Loucy (cell line): Measurements from ENCODE around the gene PITPNC1.

ENCODE experiments used
- H2AFZ ChIP-seq: fragments of 200-600 bp; sonication (generic); 2 replicates; pipeline ENCODE4 v1.6.0; 2016; ENCODE audit warnings: antibody characterized with exemption, mild to moderate bottlenecking, low read length, moderate library complexity
- H3F3A ChIP-seq: fragments of 200-600 bp; 2 replicates; pipeline ENCODE4 v1.6.0; 2016; ENCODE audit warnings: antibody characterized with exemption, low read depth, mild to moderate bottlenecking
- H3K27me3 ChIP-seq: fragments of 200-600 bp; sonication (generic); 2 replicates; pipeline ENCODE4 v1.6.1; 2014; ENCODE audit warnings: low read length, mild to moderate bottlenecking; ENCODE audit not compliant: insufficient read depth, poor library complexity, severe bottlenecking
- H3K36me3 ChIP-seq: fragments of 200-600 bp; sonication (generic); 2 replicates; pipeline ENCODE4 v1.6.1; 2016; ENCODE audit warnings: low read length; ENCODE audit not compliant: insufficient read depth
- H3K4me1 ChIP-seq: fragments of 200-600 bp; sonication (generic); 2 replicates; pipeline ENCODE4 v1.5.1; 2014; ENCODE audit warnings: low read length, mild to moderate bottlenecking; ENCODE audit not compliant: insufficient read depth, poor library complexity, severe bottlenecking
- H3K4me2 ChIP-seq: fragments of 200-600 bp; sonication (generic); 2 replicates; pipeline ENCODE4 v1.6.0; 2014; ENCODE audit warnings: antibody characterized with exemption, low read length, low read depth, mild to moderate bottlenecking; ENCODE audit not compliant: poor library complexity, severe bottlenecking
- H3K4me3 ChIP-seq: fragments of 200-600 bp; sonication (generic); 2 replicates; pipeline ENCODE4 v1.5.1; 2014; ENCODE audit warnings: low read length, mild to moderate bottlenecking, mixed read lengths; ENCODE audit not compliant: poor library complexity, severe bottlenecking
- H3K79me2 ChIP-seq: fragments of 200-600 bp; sonication (generic); 2 replicates; pipeline ENCODE4 v1.6.1; 2014; ENCODE audit warnings: low read length; ENCODE audit not compliant: insufficient read depth
- H3K9ac ChIP-seq: fragments of 200-600 bp; sonication (generic); 2 replicates; pipeline ENCODE4 v1.6.0; 2014; ENCODE audit warnings: mild to moderate bottlenecking, low read depth, low read length, moderate library complexity; ENCODE audit not compliant: poor library complexity, severe bottlenecking
- H3K9me2 ChIP-seq: fragments of 200-600 bp; sonication (generic); replicated peaks from 2 replicates; pipeline ENCODE4 v1.6.1; 2016; ENCODE audit warnings: low read depth, low read length, mixed read lengths
- H3K9me3 ChIP-seq: fragments of 200-600 bp; sonication (generic); 2 replicates; pipeline ENCODE4 v1.6.1; 2014; ENCODE audit warnings: mild to moderate bottlenecking, antibody characterized with exemption, low read length, low read depth; ENCODE audit not compliant: insufficient read depth
- H4K20me1 ChIP-seq: fragments of 200-600 bp; sonication (generic); 2 replicates; pipeline ENCODE4 v1.6.0; 2014; ENCODE audit warnings: antibody characterized with exemption, low read length, mild to moderate bottlenecking; ENCODE audit not compliant: insufficient read depth, poor library complexity, severe bottlenecking
- CTCF ChIP-seq: fragments of 200-600 bp; sonication (generic); conservative IDR thresholded peaks from 2 replicates; pipeline ENCODE4 v1.5.1; 2014; ENCODE audit warnings: mild to moderate bottlenecking, antibody characterized with exemption, low read length
- EZH2phosphoT487 ChIP-seq: fragments of 200-600 bp; IDR thresholded peaks from 2 replicates; pipeline ENCODE4 v1.6.1; 2018; ENCODE audit warnings: antibody characterized with exemption, mild to moderate bottlenecking, moderate library complexity, borderline replicate concordance

PITPNC1 gene

GRCh38 chr17:67441052-67441895 is 64.2 kb downstream of the PITPNC1 start:
- no peaks in the 10 kb centered on the region for H4K20me1 ChIP-seq
- H3F3A ChIP-seq = no peaks in the 10 kb centered on the region; the same call in 1 of the 2 replicates
- H3K4me3 ChIP-seq = peak overlapping the region; percentile 56
- H3K27me3 ChIP-seq = no peaks in the 10 kb centered on the region
- H3K9me3 ChIP-seq = no peaks in the 10 kb centered on the region
- peak overlapping the region; percentile 18; the same call in 1 of the 2 replicates for H2AFZ ChIP-seq
- H3K9me2 ChIP-seq = no peaks in the 10 kb centered on the region
- peaks cover 37% of the 10 kb centered on the region for H3K4me1 ChIP-seq
- H3K4me2 ChIP-seq = peak overlapping the region; percentile 70
- no peak for TF ChIP-seq CTCF
- H3K36me3 ChIP-seq = no peaks in the 10 kb centered on the region
- H3K79me2 ChIP-seq = no peaks in the 10 kb centered on the region; the same call in 1 of the 2 replicates
- H3K9ac ChIP-seq = peak overlapping the region; percentile 71

- H3K4me1 ChIP-seq = peaks cover 37% of the 10 kb centered on the region
- H3K36me3 ChIP-seq = no peaks in the 10 kb centered on the region
- H3K27me3 ChIP-seq = no peaks in the 10 kb centered on the region
- H3K79me2 ChIP-seq = no peaks in the 10 kb centered on the region
- no peak overlapping the region for H2AFZ ChIP-seq
- H3K4me3 ChIP-seq = peak overlapping the region; percentile 56
- no peaks in the 10 kb centered on the region for H4K20me1 ChIP-seq
- H3K9ac ChIP-seq = peak overlapping the region; percentile 71
- TF ChIP-seq EZH2phosphoT487 (no peak), CTCF (no peak)
- H3K4me2 ChIP-seq = peak overlapping the region; percentile 70
- no peaks in the 10 kb centered on the region for H3K9me3 ChIP-seq
- no peaks in the 10 kb centered on the region; the same call in 1 of the 2 replicates for H3F3A ChIP-seq
- no peaks in the 10 kb centered on the region for H3K9me2 ChIP-seq
Measured at GRCh38 chr17:67441896-67442219, 64.8 kb downstream of the PITPNC1 start.

- H3K9ac ChIP-seq = peak overlapping the region; percentile 12
- H3K9me3 ChIP-seq = no peaks in the 10 kb centered on the region
- H3K4me2 ChIP-seq = no peak overlapping the region
- no peak overlapping the region for H2AFZ ChIP-seq
- no peak overlapping the region for H3K4me3 ChIP-seq
- no peaks in the 10 kb centered on the region for H3K27me3 ChIP-seq
- no peaks in the 10 kb centered on the region for H4K20me1 ChIP-seq
- TF ChIP-seq CTCF (no peak), EZH2phosphoT487 (no peak)
- no peaks in the 10 kb centered on the region for H3K79me2 ChIP-seq
- H3K36me3 ChIP-seq = no peaks in the 10 kb centered on the region
- peaks cover 37% of the 10 kb centered on the region for H3K4me1 ChIP-seq
- H3K9me2 ChIP-seq = no peaks in the 10 kb centered on the region
- H3F3A ChIP-seq = no peaks in the 10 kb centered on the region; the same call in 1 of the 2 replicates
Measured at GRCh38 chr17:67442787-67443624, 65.9 kb downstream of the PITPNC1 start.
